AG09319 (cell line): Measurements from ENCODE around the gene ALOX15B.

ENCODE experiments used
- DNase-seq: peaks from one replicate; pipeline ENCODE4 v3.0.0-alpha.2; 2010; ENCODE audit warnings: low read depth; ENCODE audit errors: extremely low read depth
- CTCF ChIP-seq: IDR thresholded peaks from 2 replicates; pipeline ENCODE4 v1.5.1; 2011; ENCODE audit warnings: low read depth, mild to moderate bottlenecking, inconsistent platforms, low read length, moderate library complexity

Gene ALOX15B

GRCh38 chr17:8038954-8039610 lies at the start of gene ALOX15B:
TSS of gene ALOX15B (plus strand) at chr17:8039059. CDS start at chr17:8039156, 97 bp downstream.
- no peak for TF ChIP-seq CTCF
- no peak for DNase-seq

GRCh38 chr17:7989781-7990655 lies 48.8 kb upstream of the ALOX15B start:
- no peak for DNase-seq
- TF ChIP-seq CTCF, result peak; percentile 92

- DNase-seq, result no peak
- no peak for TF ChIP-seq CTCF
Observed at GRCh38 chr17:7992516-7992915, 46.3 kb upstream of the ALOX15B start.

- DNase-seq, result no peak
- TF ChIP-seq CTCF, result no peak
Observed at GRCh38 chr17:7992924-7993323, 45.9 kb upstream of the ALOX15B start.

- DNase-seq, result no peak
- no peak for TF ChIP-seq CTCF
Observed at GRCh38 chr17:7993972-7994589, 44.8 kb upstream of the ALOX15B start.

DNA sequence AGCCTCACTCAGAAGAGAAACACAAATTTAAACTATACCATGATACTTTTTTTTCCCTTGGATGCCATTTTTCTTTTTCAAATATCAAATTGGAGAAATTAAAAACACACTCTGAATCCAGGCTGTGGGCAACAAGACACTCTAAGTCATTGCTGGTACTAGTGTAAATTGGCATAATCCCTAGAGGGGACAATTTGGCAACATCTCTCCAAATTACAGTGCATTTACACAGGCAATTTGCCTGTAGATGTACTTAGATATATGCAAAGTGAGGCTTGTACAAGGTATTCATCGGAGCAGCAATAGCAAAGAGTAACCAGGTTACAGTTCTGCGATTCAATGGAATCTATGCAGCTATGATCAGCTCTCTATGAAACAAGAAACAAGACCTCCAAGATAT lies 43.1 kb upstream of the ALOX15B start:
- no peak for DNase-seq
- TF ChIP-seq CTCF, result no peak

GRCh38 chr17:7997186-7997585 lies 41.7 kb upstream of the ALOX15B start:
- DNase-seq, result no peak
- TF ChIP-seq CTCF, result peak; percentile 33
